Measurements from ENCODE around the gene PIMREG.

DNA sequence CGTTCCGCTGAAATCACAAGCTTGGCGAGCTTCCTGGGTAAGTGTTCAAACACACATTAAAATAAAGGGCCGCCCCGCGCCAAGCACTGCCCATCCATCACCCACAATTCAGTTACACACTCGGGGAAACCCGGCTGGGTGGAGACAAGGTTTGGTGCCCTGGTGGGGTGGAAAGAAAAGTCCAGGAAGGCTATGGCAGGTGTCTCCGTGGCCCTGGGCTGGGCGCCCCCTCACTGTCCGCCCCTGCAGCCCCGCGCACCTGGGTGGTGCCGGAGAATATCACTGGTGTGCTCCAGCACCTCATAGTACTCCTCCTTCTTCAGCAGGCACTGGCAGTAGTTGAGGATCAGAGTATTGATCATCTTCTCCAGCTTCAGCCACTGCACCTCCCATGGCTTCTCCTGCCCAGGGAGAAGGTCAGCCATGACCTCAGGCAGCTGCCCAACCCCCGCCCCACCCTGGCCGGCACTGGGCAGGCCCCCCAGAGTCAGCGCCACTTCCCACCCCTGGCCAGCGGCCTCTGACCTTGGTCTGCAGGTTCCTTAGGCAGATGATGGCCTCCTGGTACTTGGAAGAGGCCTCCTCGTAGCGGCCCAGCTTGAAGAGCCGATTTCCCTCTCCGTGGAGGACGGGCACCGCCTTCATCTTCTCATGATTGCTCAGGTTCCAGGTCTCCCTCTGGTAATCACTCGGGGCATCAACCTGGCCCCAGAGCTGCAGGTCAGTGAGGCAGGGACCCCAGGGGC is 17.7 kb upstream of the PIMREG start:
- TF ChIP-seq, protein P1, sequence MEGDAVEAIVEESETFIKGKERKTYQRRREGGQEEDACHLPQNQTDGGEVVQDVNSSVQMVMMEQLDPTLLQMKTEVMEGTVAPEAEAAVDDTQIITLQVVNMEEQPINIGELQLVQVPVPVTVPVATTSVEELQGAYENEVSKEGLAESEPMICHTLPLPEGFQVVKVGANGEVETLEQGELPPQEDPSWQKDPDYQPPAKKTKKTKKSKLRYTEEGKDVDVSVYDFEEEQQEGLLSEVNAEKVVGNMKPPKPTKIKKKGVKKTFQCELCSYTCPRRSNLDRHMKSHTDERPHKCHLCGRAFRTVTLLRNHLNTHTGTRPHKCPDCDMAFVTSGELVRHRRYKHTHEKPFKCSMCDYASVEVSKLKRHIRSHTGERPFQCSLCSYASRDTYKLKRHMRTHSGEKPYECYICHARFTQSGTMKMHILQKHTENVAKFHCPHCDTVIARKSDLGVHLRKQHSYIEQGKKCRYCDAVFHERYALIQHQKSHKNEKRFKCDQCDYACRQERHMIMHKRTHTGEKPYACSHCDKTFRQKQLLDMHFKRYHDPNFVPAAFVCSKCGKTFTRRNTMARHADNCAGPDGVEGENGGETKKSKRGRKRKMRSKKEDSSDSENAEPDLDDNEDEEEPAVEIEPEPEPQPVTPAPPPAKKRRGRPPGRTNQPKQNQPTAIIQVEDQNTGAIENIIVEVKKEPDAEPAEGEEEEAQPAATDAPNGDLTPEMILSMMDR (IDR thresholded peaks at IDR 0.05; ENCODE audit: low read depth, low read length, poor library complexity, severe bottlenecking): no peak
- no peak for TF ChIP-seq EZH2phosphoT487 (IDR thresholded peaks at IDR 0.05; ENCODE audit: borderline replicate concordance, low read length)
